HL-60 (cell line): Measurements from ENCODE around the gene C2CD4C.

Experiments used
- DNase-seq, 2 experiments: peaks; one replicate each; pipeline ENCODE4 v3.0.0-alpha.2; 2010 to 2020; ENCODE audit warnings: low read depth in 1 of 2, low spot score in 1 of 2
- H3K27ac ChIP-seq: fragments of 250-450 bp; sonication (Bioruptor Pico); replicated peaks from 2 replicates; pipeline ENCODE4 v1.5.1; 2020; ENCODE audit warnings: mild to moderate bottlenecking, moderate library complexity
- H3K27me3 ChIP-seq: fragments of 250-450 bp; sonication (Bioruptor Pico); 2 replicates; pipeline ENCODE4 v1.5.1; 2021; ENCODE audit warnings: mild to moderate bottlenecking, moderate library complexity; ENCODE audit not compliant: insufficient read depth, poor library complexity, severe bottlenecking
- H3K4me3 ChIP-seq: replicated peaks from 2 replicates; pipeline ENCODE4 v1.5.1; 2011; ENCODE audit warnings: mild to moderate bottlenecking, control low read depth, low read length; ENCODE audit not compliant: insufficient read depth
- CTCF ChIP-seq: IDR thresholded peaks from one replicate; pipeline ENCODE4 v1.5.1; 2011; ENCODE audit warnings: low read length, control low read depth, inconsistent platforms; ENCODE audit not compliant: insufficient read depth
- GABPA ChIP-seq: IDR thresholded peaks from 2 replicates; pipeline ENCODE4 v1.6.1; 2012; ENCODE audit warnings: low read depth
- POLR2AphosphoS5 ChIP-seq: IDR thresholded peaks from 2 replicates; pipeline ENCODE4 v1.6.1; 2012; ENCODE audit warnings: low read depth
- REST ChIP-seq: IDR thresholded peaks from 2 replicates; pipeline ENCODE4 v1.6.1; 2012; ENCODE audit warnings: low read depth; ENCODE audit not compliant: insufficient replicate concordance
- SPI1 ChIP-seq: IDR thresholded peaks from 2 replicates; pipeline ENCODE4 v1.6.1; 2012; ENCODE audit warnings: low read depth, mild to moderate bottlenecking, borderline replicate concordance

C2CD4C gene

GRCh38 chr19:379796-380195, 29.2 kb downstream of the C2CD4C start:
- Histone ChIP-seq H3K4me3 (no peak overlapping the region), H3K27ac (no peak overlapping the region), H3K27me3 (peaks cover 8% of the 10 kb centered on the region)
- TF ChIP-seq CTCF (no peak), GABPA (no peak), POLR2AphosphoS5 (no peak), SPI1 (no peak), REST (no peak)
- no peak for DNase-seq

GRCh38 chr19:378706-379105, 30.2 kb downstream of the C2CD4C start:
- peaks cover 2% of the 10 kb centered on the region for H3K27me3 ChIP-seq
- DNase-seq = no peak
- no peak for TF ChIP-seq REST
- TF ChIP-seq SPI1 = no peak
- no peak for TF ChIP-seq POLR2AphosphoS5
- TF ChIP-seq GABPA = no peak
- TF ChIP-seq CTCF = no peak
- no peak overlapping the region for H3K4me3 ChIP-seq
- H3K27ac ChIP-seq = no peak overlapping the region

- Histone ChIP-seq H3K27me3 (peaks cover 2% of the 10 kb centered on the region), H3K27ac (no peak overlapping the region), H3K4me3 (no peak overlapping the region)
- TF ChIP-seq GABPA = no peak
- no peak for TF ChIP-seq SPI1
- TF ChIP-seq CTCF = no peak
- no peak for TF ChIP-seq REST
- TF ChIP-seq POLR2AphosphoS5 = no peak
- no peak for DNase-seq
Measured at GRCh38 chr19:377801-378581, 31.0 kb downstream of the C2CD4C start.
